IPS-15b (cell line): ENCODE data around the gene CCNI.

Source experiments
- H3K27me3 ChIP-seq: one replicate; pipeline ENCODE4 v1.6.1; 2013; ENCODE audit warnings: low read length; ENCODE audit not compliant: control insufficient read depth, insufficient read depth
- H3K36me3 ChIP-seq: one replicate; pipeline ENCODE4 v1.6.1; 2013; ENCODE audit warnings: low read length; ENCODE audit not compliant: control insufficient read depth, insufficient read depth
- H3K4me1 ChIP-seq: one replicate; pipeline ENCODE4 v1.6.1; 2013; ENCODE audit warnings: mild to moderate bottlenecking, low read length; ENCODE audit not compliant: control insufficient read depth, insufficient read depth
- H3K4me3 ChIP-seq: one replicate; pipeline ENCODE4 v1.5.1; 2013; ENCODE audit warnings: low read depth, low read length
- H3K9ac ChIP-seq: one replicate; pipeline ENCODE4 v1.6.1; 2013; ENCODE audit warnings: low read depth, mild to moderate bottlenecking, low read length
- H3K9me3 ChIP-seq: one replicate; pipeline ENCODE4 v1.6.1; 2013; ENCODE audit warnings: mild to moderate bottlenecking, low read length; ENCODE audit not compliant: control insufficient read depth, insufficient read depth

The CCNI gene

DNA sequence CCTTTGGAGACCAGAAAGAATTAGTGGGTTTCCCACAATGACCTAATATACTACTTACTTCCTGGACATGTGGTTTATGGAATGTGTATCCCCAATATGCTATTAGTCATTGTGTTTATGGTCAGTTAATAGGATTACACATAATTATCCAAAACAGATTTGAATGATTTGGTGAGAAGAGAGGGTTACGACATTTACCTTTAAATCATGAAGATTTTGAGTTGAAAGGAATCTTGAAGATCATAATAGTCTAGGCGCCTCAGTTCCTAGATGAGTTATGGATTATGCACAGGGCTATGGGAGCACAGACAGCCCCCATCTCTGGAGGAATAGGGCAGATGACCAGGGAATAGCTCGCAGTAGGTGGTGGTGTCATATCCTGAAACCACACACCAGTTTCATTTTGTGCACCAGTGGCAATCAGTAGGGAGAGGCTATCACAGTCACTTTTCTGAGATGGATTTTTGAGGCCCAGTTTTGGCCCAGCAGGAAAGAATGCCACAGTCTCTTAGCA lies 64.9 kb downstream of the CCNI start:
- Histone ChIP-seq H3K9ac (no peak overlapping the region), H3K36me3 (no peaks in the 10 kb centered on the region), H3K4me3 (no peak overlapping the region), H3K4me1 (peaks cover 26% of the 10 kb centered on the region), H3K9me3 (no peaks in the 10 kb centered on the region), H3K27me3 (no peaks in the 10 kb centered on the region)

DNA sequence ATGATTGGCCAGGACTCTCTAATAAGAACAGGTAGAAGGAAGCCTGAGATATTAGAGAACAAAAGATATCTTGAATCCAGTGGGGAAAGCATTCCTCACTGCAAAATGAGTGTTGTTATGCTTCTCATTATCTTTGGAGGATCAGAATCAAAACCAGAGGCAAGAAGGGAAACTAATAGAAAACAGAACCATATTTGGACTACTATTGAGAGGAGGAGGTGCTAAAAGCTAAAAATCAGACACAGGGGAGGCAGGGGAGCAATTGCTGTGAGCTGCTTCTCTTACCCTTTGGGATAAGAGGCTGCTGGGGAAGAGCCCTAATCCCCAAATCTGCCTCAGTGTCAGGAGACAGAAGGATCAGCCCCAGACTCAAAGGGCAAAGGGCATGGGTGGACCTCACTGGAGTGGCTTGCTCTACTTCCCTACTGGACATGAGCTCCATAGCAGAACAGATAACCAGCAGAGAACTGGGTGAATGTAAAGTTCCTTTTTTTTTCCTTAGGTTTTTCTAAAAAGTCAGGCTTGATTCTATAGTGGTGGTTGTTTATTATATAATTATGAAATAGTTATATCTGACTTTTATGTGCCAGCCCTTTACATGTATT lies 66.2 kb downstream of the CCNI start:
- H3K4me3 ChIP-seq: no peak overlapping the region
- H3K4me1 ChIP-seq: peaks cover 17% of the 10 kb centered on the region
- no peaks in the 10 kb centered on the region for H3K9me3 ChIP-seq
- H3K9ac ChIP-seq: no peak overlapping the region
- H3K27me3 ChIP-seq: no peaks in the 10 kb centered on the region
- no peaks in the 10 kb centered on the region for H3K36me3 ChIP-seq

DNA sequence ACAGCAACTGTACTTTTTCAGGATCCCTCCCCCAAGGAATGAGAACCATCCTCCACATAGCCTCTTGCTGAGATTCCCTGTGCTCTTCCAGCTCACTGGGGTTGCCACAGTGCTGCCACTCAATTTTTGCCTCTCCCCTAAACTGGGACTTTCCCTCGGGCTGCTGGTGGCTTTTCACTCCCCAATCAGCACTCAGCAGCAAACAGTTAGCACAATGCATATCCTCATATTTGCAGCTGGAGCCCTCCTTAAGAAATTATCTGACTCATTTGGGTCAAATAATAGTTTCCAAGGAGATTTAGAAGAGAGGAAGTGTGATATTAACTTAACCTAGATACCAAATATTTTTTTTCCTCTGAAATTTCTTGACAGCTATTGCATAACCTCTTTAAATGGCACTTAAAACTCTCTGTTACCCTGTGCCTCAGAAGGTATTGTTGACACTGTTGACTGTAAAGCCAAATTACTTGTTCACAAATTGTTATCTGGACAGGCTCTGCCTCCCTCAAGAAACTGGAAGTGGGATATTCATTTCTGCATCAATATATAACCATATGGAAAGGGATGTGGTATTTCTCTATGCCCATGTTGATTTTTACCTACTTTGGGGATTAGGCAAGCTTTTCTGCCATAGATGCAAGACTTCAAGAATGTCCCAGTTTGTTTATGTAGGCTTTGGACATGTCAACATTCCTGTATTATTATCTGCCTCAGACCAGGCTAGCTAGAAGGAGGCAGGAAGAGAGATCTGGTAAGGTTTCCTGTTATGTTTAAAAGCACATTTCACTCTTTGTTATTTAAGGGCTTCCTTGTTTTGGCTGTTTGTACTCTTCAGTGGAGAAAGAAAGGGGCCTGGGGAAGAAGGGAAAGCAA lies 68.2 kb downstream of the CCNI start:
- no peaks in the 10 kb centered on the region for H3K9me3 ChIP-seq
- H3K9ac ChIP-seq: no peak overlapping the region
- H3K36me3 ChIP-seq: no peaks in the 10 kb centered on the region
- no peaks in the 10 kb centered on the region for H3K27me3 ChIP-seq
- no peak overlapping the region for H3K4me3 ChIP-seq
- H3K4me1 ChIP-seq: peaks cover 22% of the 10 kb centered on the region

DNA sequence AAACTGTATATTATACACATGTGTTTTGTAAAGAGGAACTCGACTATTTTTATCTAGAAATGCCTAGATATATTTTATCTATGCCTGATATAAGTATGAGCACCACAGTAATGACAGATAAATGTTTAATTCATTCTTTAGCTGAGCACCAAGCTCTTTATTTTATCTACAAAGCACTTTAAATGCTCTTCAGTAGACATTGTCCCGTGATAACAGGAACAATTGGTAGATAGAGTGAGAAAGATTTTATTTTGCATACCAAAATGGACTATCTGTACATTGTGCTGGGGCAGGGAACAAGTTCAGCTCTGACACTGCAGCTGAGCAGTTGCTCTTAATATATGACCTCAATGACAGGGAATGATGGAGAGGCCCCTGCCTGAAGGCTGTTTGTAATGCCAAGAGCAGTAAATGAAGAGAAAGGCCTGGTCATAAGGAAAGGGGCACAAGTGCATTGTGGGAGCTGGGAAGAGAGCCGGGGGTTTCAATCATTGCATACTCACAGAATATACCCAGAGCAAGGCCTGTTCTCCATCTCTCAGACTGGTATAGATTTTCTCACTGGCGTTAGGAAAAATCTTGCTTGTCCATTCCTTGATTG lies 68.9 kb downstream of the CCNI start:
- Histone ChIP-seq H3K9me3 (no peaks in the 10 kb centered on the region), H3K36me3 (no peaks in the 10 kb centered on the region), H3K27me3 (no peaks in the 10 kb centered on the region), H3K4me1 (peaks cover 28% of the 10 kb centered on the region), H3K4me3 (no peak overlapping the region), H3K9ac (no peak overlapping the region)

DNA sequence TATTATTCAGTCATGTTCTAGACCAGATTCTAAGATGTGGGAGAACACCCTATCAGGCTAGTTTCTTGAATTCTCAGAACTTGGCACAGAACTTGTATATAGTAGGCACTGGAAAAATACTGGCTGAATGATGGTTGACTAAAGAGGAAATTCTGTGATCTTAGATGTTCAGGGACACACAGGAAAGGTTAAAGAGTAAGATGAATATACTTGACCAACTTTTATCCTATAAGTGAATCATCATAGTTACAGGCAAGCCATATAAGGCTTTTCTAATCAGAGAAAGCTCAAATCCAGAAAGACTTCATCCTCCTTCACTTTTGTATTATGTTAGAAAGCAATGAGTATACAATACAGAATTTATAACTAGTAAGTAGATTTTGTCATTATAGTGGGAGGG lies 72.4 kb downstream of the CCNI start:
- no peaks in the 10 kb centered on the region for H3K9me3 ChIP-seq
- no peak overlapping the region for H3K9ac ChIP-seq
- no peaks in the 10 kb centered on the region for H3K36me3 ChIP-seq
- peaks cover 32% of the 10 kb centered on the region for H3K4me1 ChIP-seq
- no peak overlapping the region for H3K4me3 ChIP-seq
- no peaks in the 10 kb centered on the region for H3K27me3 ChIP-seq

DNA sequence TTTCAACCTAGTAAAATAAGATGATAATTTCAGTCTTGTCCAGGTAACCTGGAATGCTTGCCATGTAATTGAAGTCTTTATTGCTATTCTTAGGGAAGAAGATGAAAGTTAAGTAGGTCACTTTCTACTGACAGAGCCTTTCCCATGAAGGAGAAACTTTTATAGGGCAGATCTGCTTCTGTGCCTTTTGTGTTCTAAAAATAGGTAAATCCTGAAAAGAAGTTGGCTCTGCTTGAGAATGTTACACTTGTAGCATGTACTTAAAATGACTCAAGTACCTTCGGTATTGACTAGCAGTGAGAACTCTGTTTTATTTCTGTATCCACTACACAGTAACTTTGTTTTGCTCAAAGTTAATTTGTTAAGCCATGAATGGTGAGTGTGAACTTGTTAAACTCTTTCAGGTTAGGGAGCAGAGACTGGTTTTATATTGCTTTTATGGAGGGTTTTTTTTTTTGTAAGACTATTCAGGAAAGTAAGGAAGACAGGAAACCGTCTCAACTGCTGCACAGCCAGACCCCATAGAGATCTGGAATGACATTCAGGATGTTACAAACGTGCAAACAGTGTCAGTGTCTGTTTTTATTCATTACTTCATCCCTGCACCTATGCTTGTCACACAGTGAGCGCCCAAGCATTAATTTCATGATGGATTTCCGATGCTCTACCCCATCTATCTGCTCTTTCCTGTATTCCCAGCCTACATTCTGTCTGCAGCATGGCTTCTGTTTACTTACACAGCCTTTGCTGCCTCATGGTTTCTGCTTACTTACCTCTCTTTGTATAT lies 73.3 kb downstream of the CCNI start:
- H3K9me3 ChIP-seq: no peaks in the 10 kb centered on the region
- H3K9ac ChIP-seq: no peak overlapping the region
- no peaks in the 10 kb centered on the region for H3K36me3 ChIP-seq
- H3K27me3 ChIP-seq: no peaks in the 10 kb centered on the region
- peaks cover 24% of the 10 kb centered on the region for H3K4me1 ChIP-seq
- no peak overlapping the region for H3K4me3 ChIP-seq

DNA sequence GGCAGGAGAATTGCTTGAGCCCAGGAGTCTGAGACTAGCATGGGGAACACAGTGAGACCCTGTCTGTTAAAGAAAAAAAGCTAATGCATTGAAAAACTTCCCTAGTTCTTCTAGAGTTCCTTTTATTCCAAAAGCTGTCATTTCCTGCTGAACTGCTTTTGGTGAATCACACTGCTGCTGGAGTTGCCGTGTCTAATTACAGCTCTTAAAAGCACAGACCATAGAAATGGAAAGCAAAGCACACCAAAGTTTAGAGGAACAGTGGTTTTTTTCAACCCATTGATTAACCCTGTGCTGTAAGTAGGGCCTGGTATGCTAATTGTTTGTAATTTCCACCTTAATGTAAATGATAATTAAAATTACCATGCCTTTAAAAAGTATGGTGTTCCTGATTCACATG lies 73.9 kb downstream of the CCNI start:
- Histone ChIP-seq H3K36me3 (no peaks in the 10 kb centered on the region), H3K9ac (no peak overlapping the region), H3K9me3 (no peaks in the 10 kb centered on the region), H3K4me3 (no peak overlapping the region), H3K4me1 (peaks cover 19% of the 10 kb centered on the region), H3K27me3 (no peaks in the 10 kb centered on the region)

DNA sequence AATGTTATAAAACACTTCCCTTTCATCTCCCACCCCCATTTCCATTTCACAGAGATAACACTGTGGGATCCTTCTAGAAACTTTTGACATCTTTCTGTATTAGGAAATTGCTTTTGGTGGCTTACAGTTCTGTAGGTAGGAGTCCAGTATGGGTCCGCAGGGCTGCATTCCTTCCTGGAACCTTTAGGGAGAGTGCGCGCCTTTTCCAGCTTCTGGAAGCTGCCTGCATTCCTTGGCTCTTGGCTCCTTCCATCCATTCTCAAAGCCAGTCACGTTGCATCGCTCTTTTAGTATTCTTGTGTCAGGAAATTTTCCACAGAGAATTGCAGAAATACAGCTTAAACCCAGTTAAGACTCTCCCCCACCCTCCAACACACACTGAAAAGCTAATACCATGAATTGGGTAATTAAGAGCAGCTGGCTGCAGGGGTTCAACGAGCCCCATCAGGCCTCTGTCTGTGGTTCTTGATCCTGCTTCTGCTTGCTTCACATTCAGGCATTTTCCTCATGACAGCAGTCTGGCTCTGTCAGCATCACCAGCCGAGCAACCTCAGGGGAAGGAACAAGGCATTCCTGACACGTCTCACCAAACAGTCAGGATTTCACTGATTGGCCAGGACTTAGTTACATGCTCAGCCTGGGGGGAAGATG lies 77.4 kb downstream of the CCNI start:
- Histone ChIP-seq H3K4me3 (no peak overlapping the region), H3K27me3 (no peaks in the 10 kb centered on the region), H3K36me3 (no peaks in the 10 kb centered on the region), H3K4me1 (peaks cover 23% of the 10 kb centered on the region), H3K9me3 (no peaks in the 10 kb centered on the region), H3K9ac (no peak overlapping the region)

DNA sequence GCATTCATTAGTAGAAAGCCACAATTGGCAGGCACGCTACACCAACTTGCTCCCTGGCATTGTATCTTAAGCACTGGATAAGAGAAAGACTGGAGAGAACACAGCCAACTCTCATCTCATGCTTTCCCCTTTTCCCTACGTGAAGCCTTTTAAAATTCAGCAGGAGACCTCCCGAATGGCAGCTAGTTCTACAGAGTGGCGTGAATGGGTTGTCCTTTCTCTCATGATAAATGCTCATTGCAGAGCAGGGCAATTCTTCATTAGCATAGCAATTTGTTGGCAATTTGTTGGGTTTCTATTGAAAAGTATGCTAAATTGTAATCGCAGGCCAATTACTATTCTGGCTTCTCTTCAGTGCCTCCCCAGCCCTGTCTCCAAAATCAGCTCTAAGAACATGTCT lies 78.3 kb downstream of the CCNI start:
- Histone ChIP-seq H3K36me3 (no peaks in the 10 kb centered on the region), H3K9ac (no peak overlapping the region), H3K9me3 (no peaks in the 10 kb centered on the region), H3K27me3 (no peaks in the 10 kb centered on the region), H3K4me1 (peaks cover 18% of the 10 kb centered on the region), H3K4me3 (no peak overlapping the region)
